HUES48 (cell line): ENCODE data around the gene MGMT.

Source experiments
- H3K27ac ChIP-seq: one replicate; pipeline ENCODE4 v1.7.0; 2013; ENCODE audit warnings: low read depth, low read length, inconsistent platforms
- H3K27me3 ChIP-seq: 2 replicates; pipeline ENCODE4 v1.6.1; 2013; ENCODE audit warnings: mild to moderate bottlenecking, low read length; ENCODE audit not compliant: control insufficient read depth, insufficient read depth
- H3K36me3 ChIP-seq: 2 replicates; pipeline ENCODE4 v1.6.1; 2013; ENCODE audit warnings: low read length; ENCODE audit not compliant: control insufficient read depth, insufficient read depth
- H3K4me1 ChIP-seq: 2 replicates; pipeline ENCODE4 v1.6.1; 2013; ENCODE audit warnings: mild to moderate bottlenecking, low read length; ENCODE audit not compliant: control insufficient read depth, insufficient read depth
- H3K4me3 ChIP-seq: 2 replicates; pipeline ENCODE4 v1.5.1; 2013; ENCODE audit warnings: mild to moderate bottlenecking, low read depth, low read length
- H3K9ac ChIP-seq: 2 replicates; pipeline ENCODE4 v1.6.1; 2013; ENCODE audit warnings: mild to moderate bottlenecking, low read depth, low read length, moderate library complexity
- H3K9me3 ChIP-seq: 2 replicates; pipeline ENCODE4 v1.6.1; 2013; ENCODE audit warnings: low read length; ENCODE audit not compliant: control insufficient read depth, insufficient read depth

The MGMT gene

GRCh38 chr10:129814681-129815646 lies 347.9 kb downstream of the MGMT start:
- H3K4me1 ChIP-seq: no peaks in the 10 kb centered on the region
- no peaks in the 10 kb centered on the region for H3K27me3 ChIP-seq
- no peak overlapping the region for H3K27ac ChIP-seq
- H3K9me3 ChIP-seq: peaks cover 10% of the 10 kb centered on the region; the same call in 1 of the 2 replicates
- no peak overlapping the region for H3K4me3 ChIP-seq
- no peak overlapping the region for H3K9ac ChIP-seq
- no peaks in the 10 kb centered on the region for H3K36me3 ChIP-seq

GRCh38 chr10:129815898-129816655 lies 349.0 kb downstream of the MGMT start:
- Histone ChIP-seq H3K36me3 (no peaks in the 10 kb centered on the region), H3K4me3 (no peak overlapping the region), H3K27ac (no peak overlapping the region), H3K9me3 (peaks cover 10% of the 10 kb centered on the region; the same call in 1 of the 2 replicates), H3K4me1 (no peaks in the 10 kb centered on the region), H3K27me3 (no peaks in the 10 kb centered on the region), H3K9ac (no peak overlapping the region)

- Histone ChIP-seq H3K27ac (no peak overlapping the region), H3K9me3 (peaks cover 10% of the 10 kb centered on the region; the same call in 1 of the 2 replicates), H3K4me3 (no peak overlapping the region), H3K36me3 (no peaks in the 10 kb centered on the region), H3K27me3 (no peaks in the 10 kb centered on the region), H3K4me1 (no peaks in the 10 kb centered on the region), H3K9ac (no peak overlapping the region)
Measured at GRCh38 chr10:129816656-129817045, 349.6 kb downstream of the MGMT start.
